SK-N-SH (cell line): ENCODE results near the gene ANKRD9.

Experiments
- CHD2 ChIP-seq: fragments of 150-350 bp; IDR thresholded peaks from 2 replicates; pipeline ENCODE4 v1.6.1; 2018; ENCODE audit warnings: low read length; ENCODE audit not compliant: partially characterized antibody
- EP300 ChIP-seq, 2 experiments: IDR thresholded peaks; 2 replicates each; pipeline versions ENCODE4 v1.4.0 to v1.6.1; 2012; ENCODE audit warnings: borderline replicate concordance in 1 of 2, low read depth in 1 of 2, low read length in 1 of 2
- GABPA ChIP-seq: IDR thresholded peaks from 2 replicates; pipeline ENCODE4 v1.4.0; 2012; ENCODE audit warnings: low read depth, mild to moderate bottlenecking
- GATA2 ChIP-seq: sonication (generic); formaldehyde crosslinking; IDR thresholded peaks from 2 replicates; pipeline ENCODE4 v1.5.0; 2020; ENCODE audit warnings: mild to moderate bottlenecking, missing genetic modification reagents
- IRF3 ChIP-seq: fragments of 150-350 bp; IDR thresholded peaks from 2 replicates; pipeline ENCODE4 v1.6.1; 2016; ENCODE audit warnings: mild to moderate bottlenecking, low read depth, low read length
- MEF2A ChIP-seq: IDR thresholded peaks from 2 replicates; pipeline ENCODE4 v1.4.0; 2012; ENCODE audit warnings: low read depth, borderline replicate concordance
- POLR2AphosphoS5 ChIP-seq: IDR thresholded peaks from 2 replicates; pipeline ENCODE4 v1.6.1; 2012; ENCODE audit warnings: low read depth, low read length
- RAD21 ChIP-seq: IDR thresholded peaks from 2 replicates; pipeline ENCODE4 v1.6.1; 2012; ENCODE audit warnings: mild to moderate bottlenecking, low read length
- RCOR1 ChIP-seq: fragments of 150-350 bp; IDR thresholded peaks from 2 replicates; pipeline ENCODE4 v1.6.1; 2017; ENCODE audit warnings: antibody characterized with exemption, low read length
- TAF1 ChIP-seq: IDR thresholded peaks from 2 replicates; pipeline ENCODE4 v1.6.1; 2012; ENCODE audit warnings: low read depth, mild to moderate bottlenecking, low read length, moderate library complexity, borderline replicate concordance
- YY1 ChIP-seq: IDR thresholded peaks from 2 replicates; pipeline ENCODE4 v1.4.0; 2012; ENCODE audit warnings: low read depth, mild to moderate bottlenecking
- ZBTB33 ChIP-seq: IDR thresholded peaks from 2 replicates; pipeline ENCODE4 v1.4.0; 2012; ENCODE audit warnings: low read depth, borderline replicate concordance
- TF ChIP-seq, protein P1 (sequence below): fragments of 200-600 bp; sonication (generic); IDR thresholded peaks from 2 replicates; pipeline ENCODE4 v1.6.1; 2017; ENCODE audit warnings: antibody characterized with exemption, mild to moderate bottlenecking, moderate library complexity
- TF ChIP-seq, protein P2 (sequence below): IDR thresholded peaks from 2 replicates; pipeline ENCODE4 v1.4.0; 2012; ENCODE audit warnings: low read depth

DNA sequence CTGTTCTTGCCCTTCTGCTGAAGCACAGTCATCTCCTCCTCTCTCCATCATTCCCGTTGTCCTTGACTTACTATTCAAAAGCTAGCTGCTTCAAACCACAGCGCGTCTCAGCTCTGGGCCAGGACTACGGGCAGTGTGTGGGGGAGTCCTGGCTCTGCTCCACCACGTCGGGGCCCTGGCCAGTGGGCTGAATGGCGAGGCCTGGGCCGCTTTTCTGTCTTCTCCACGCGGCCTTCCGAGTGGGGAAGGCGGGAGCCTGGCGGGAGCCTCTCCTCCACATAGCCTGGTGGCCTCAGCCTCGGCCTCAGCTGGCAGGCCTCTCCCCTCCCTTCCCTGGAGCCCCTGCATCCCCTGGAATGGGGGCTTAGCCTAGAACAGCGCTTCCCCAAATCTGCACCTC lies 16.5 kb downstream of the ANKRD9 start:
- no peak for TF ChIP-seq GABPA
- no peak for TF ChIP-seq RCOR1
- TF ChIP-seq, protein P1, sequence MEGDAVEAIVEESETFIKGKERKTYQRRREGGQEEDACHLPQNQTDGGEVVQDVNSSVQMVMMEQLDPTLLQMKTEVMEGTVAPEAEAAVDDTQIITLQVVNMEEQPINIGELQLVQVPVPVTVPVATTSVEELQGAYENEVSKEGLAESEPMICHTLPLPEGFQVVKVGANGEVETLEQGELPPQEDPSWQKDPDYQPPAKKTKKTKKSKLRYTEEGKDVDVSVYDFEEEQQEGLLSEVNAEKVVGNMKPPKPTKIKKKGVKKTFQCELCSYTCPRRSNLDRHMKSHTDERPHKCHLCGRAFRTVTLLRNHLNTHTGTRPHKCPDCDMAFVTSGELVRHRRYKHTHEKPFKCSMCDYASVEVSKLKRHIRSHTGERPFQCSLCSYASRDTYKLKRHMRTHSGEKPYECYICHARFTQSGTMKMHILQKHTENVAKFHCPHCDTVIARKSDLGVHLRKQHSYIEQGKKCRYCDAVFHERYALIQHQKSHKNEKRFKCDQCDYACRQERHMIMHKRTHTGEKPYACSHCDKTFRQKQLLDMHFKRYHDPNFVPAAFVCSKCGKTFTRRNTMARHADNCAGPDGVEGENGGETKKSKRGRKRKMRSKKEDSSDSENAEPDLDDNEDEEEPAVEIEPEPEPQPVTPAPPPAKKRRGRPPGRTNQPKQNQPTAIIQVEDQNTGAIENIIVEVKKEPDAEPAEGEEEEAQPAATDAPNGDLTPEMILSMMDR, result no peak
- TF ChIP-seq ZBTB33, result no peak
- TF ChIP-seq MEF2A, result no peak
- no peak for TF ChIP-seq CHD2
- no peak for TF ChIP-seq EP300 (IDR thresholded peaks at IDR 0.05; ENCODE audit: borderline replicate concordance in 1 of 2, low read depth in 1 of 2, low read length in 1 of 2)
- TF ChIP-seq RAD21, result no peak
- no peak for TF ChIP-seq YY1
- TF ChIP-seq GATA2 (CRISPR knock-in tag), result no peak
- no peak for TF ChIP-seq POLR2AphosphoS5
- TF ChIP-seq TAF1, result no peak
- TF ChIP-seq, protein P2, sequence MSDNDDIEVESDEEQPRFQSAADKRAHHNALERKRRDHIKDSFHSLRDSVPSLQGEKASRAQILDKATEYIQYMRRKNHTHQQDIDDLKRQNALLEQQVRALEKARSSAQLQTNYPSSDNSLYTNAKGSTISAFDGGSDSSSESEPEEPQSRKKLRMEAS, result no peak
- TF ChIP-seq IRF3, result no peak
